Keratinocyte (primary cell): ENCODE measurements around the gene UNC13A. TPM values are rescaled to one million over a fixed set of nuclear protein-coding genes. Genes with fewer than 3 reads are reported as not detected.

ENCODE experiments used
- DNase-seq: peaks from one replicate; pipeline ENCODE4 v3.0.0-alpha.2; 2011; ENCODE audit warnings: low read depth, missing footprints, low spot score
- FAIRE-seq: peaks from 2 replicates; lab custom pipeline; 2011; peaks lifted over from hg19 to GRCh38; lab: Jason Lieb, UNC
- H2AFZ ChIP-seq: 2 replicates; pipeline ENCODE4 v1.6.0; 2012; ENCODE audit warnings: low read length, control low read depth, inconsistent platforms; ENCODE audit not compliant: control insufficient read depth
- H3K27ac ChIP-seq: 2 replicates; pipeline ENCODE4 v1.5.1; 2011; ENCODE audit warnings: low read length; ENCODE audit not compliant: control insufficient read depth, insufficient read depth
- H3K27me3 ChIP-seq: 3 replicates; pipeline ENCODE4 v1.6.0; 2011; ENCODE audit warnings: low read length; ENCODE audit not compliant: control insufficient read depth, insufficient read depth; ENCODE audit errors: extremely low read depth
- H3K36me3 ChIP-seq, 2 experiments: 2 replicates in 1 of 2; 3 replicates in 1 of 2; pipeline ENCODE4 v1.5.1; 2011; ENCODE audit warnings: low read length in 2 of 2, mild to moderate bottlenecking in 1 of 2; ENCODE audit not compliant: control insufficient read depth in 2 of 2, insufficient read depth in 2 of 2; ENCODE audit errors: extremely low read depth in 1 of 2
- H3K4me1 ChIP-seq: 3 replicates; pipeline ENCODE4 v1.5.1; 2011; ENCODE audit warnings: low read length; ENCODE audit not compliant: control insufficient read depth, insufficient read depth; ENCODE audit errors: extremely low read depth
- H3K4me2 ChIP-seq: 3 replicates; pipeline ENCODE4 v1.6.0; 2011; ENCODE audit warnings: low read depth, low read length; ENCODE audit not compliant: control insufficient read depth, insufficient read depth; ENCODE audit errors: extremely low read depth
- H3K4me3 ChIP-seq, 3 experiments: fragments of 200-600 bp in 1 of 3; sonication (generic) in 1 of 3; 2 replicates in 2 of 3; 3 replicates in 1 of 3; pipeline ENCODE4 v1.5.1; 2011 to 2016; ENCODE audit warnings: low read length in 3 of 3, mild to moderate bottlenecking in 3 of 3, control low read depth in 2 of 3, inconsistent platforms in 1 of 3, low read depth in 1 of 3, mixed read lengths in 1 of 3, mixed run types in 1 of 3, moderate library complexity in 1 of 3; ENCODE audit not compliant: control insufficient read depth in 2 of 3, insufficient read depth in 2 of 3; ENCODE audit errors: extremely low read depth in 1 of 3
- H3K79me2 ChIP-seq: 2 replicates; pipeline ENCODE4 v1.6.0; 2012; ENCODE audit warnings: low read length; ENCODE audit not compliant: control insufficient read depth, insufficient read depth
- H3K9ac ChIP-seq: 3 replicates; pipeline ENCODE4 v1.6.0; 2011; ENCODE audit warnings: low read length; ENCODE audit not compliant: control insufficient read depth, insufficient read depth; ENCODE audit errors: extremely low read depth
- H3K9me1 ChIP-seq: 3 replicates; pipeline ENCODE4 v1.6.0; 2011; ENCODE audit warnings: low read length; ENCODE audit not compliant: control insufficient read depth, insufficient read depth; ENCODE audit errors: extremely low read depth
- H3K9me3 ChIP-seq: 2 replicates; pipeline ENCODE4 v1.5.1; 2012; ENCODE audit warnings: low read depth, low read length; ENCODE audit not compliant: control insufficient read depth
- H4K20me1 ChIP-seq: 3 replicates; pipeline ENCODE4 v1.6.0; 2011; ENCODE audit warnings: low read length; ENCODE audit not compliant: control insufficient read depth, insufficient read depth; ENCODE audit errors: extremely low read depth
- EZH2 ChIP-seq: IDR thresholded peaks from one replicate; pipeline ENCODE4 v1.6.1; 2012; ENCODE audit warnings: inconsistent platforms, mild to moderate bottlenecking, low read length, moderate library complexity
- dilution Hi-C: fragments of 300-500 bp; cut with MboI; formaldehyde crosslinking; loops from one replicate; pipeline ENCODE4 v1.7.0; 2020; ENCODE audit warnings: low sequenced_read_pairs; ENCODE audit not compliant: extremely low pct_ligation_motif_present
- polyA plus RNA-seq, 5 experiments: library from polyadenylated mRNA; depleted of rRNA in 3 of 5; stranded (reverse) in 3 of 5; stranded (forward) in 1 of 5; unstranded in 1 of 5; fragments of >200 nt; gene quantifications; 1 replicate in 1 of 5; 2 replicates in 3 of 5; 3 replicates in 1 of 5; pipeline versions ENCODE4 v1.2.1 to v1.2.3, GENCODE V29; 2011 to 2012; ENCODE audit warnings: missing spikeins in 2 of 5, low read depth in 1 of 5, low replicate concordance in 1 of 5
- TF ChIP-seq, protein P1 (sequence below), 3 experiments: IDR thresholded peaks in 1 of 3; conservative IDR thresholded peaks in 1 of 3; optimal IDR thresholded peaks in 1 of 3; 2 replicates in 2 of 3; 3 replicates in 1 of 3; pipeline versions ENCODE3 to v1.5.1; 2011; ENCODE audit warnings: low read length in 3 of 3, mild to moderate bottlenecking in 3 of 3, moderate library complexity in 2 of 3, control low read depth in 1 of 3, inconsistent platforms in 1 of 3; ENCODE audit not compliant: insufficient read depth in 2 of 3; ENCODE audit errors: extremely low read depth in 1 of 3

Gene UNC13A
- polyA plus RNA-seq, 1 donor (not counting 4 experiments of a cell fraction or from before 2014, with no cell fraction given), result under 0.01 TPM

DNA sequence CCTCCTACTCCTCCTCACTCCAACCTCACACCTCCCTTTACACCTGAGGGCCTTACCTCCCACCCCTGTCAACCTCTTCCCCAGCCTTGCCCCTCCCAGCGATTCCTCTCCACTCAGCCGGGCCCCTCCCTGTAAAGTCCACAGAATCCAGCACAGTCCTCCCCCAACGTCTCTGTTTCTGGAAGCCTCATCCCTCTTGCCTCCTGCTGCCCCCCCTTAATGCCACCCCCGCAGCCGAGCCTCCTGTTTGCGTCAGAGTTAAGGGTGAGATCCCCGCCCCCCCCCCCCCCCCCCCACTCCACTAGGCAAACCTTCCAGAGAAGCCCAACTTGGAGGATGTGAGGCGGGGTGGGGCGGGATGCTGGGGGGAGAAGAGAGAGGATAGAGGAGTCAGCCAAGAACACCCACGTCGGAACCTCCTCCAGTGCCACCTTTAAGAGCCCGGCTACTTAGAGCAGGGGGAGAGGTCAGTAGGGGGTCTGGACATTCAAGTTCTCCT lies 2.1 kb downstream of the UNC13A start:
- Histone ChIP-seq H3K9ac (no peak overlapping the region), H3K36me3 (no peaks in the 10 kb centered on the region), H3K4me3 (no peak overlapping the region), H4K20me1 (no peaks in the 10 kb centered on the region), H3K9me3 (no peaks in the 10 kb centered on the region), H3K4me1 (peaks cover 2% of the 10 kb centered on the region), H3K27ac (no peak overlapping the region), H3K79me2 (no peaks in the 10 kb centered on the region), H3K27me3 (peaks cover 34% of the 10 kb centered on the region), H3K4me2 (no peak overlapping the region), H2AFZ (no peak overlapping the region), H3K9me1 (no peaks in the 10 kb centered on the region)
- no peak for DNase-seq
- TF ChIP-seq, protein P1, sequence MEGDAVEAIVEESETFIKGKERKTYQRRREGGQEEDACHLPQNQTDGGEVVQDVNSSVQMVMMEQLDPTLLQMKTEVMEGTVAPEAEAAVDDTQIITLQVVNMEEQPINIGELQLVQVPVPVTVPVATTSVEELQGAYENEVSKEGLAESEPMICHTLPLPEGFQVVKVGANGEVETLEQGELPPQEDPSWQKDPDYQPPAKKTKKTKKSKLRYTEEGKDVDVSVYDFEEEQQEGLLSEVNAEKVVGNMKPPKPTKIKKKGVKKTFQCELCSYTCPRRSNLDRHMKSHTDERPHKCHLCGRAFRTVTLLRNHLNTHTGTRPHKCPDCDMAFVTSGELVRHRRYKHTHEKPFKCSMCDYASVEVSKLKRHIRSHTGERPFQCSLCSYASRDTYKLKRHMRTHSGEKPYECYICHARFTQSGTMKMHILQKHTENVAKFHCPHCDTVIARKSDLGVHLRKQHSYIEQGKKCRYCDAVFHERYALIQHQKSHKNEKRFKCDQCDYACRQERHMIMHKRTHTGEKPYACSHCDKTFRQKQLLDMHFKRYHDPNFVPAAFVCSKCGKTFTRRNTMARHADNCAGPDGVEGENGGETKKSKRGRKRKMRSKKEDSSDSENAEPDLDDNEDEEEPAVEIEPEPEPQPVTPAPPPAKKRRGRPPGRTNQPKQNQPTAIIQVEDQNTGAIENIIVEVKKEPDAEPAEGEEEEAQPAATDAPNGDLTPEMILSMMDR (optimal IDR thresholded peaks at IDR 0.05 in 1 of 3, IDR thresholded peaks at IDR 0.05 in 1 of 3, conservative IDR thresholded peaks at IDR 0.05 in 1 of 3; ENCODE audit: extremely low read depth in 1 of 3, insufficient read depth in 2 of 3, low read length in 3 of 3), result no peak
- TF ChIP-seq EZH2, result no peak
- FAIRE-seq, result no peak
- dilution Hi-C loops, result no loop called here

DNA sequence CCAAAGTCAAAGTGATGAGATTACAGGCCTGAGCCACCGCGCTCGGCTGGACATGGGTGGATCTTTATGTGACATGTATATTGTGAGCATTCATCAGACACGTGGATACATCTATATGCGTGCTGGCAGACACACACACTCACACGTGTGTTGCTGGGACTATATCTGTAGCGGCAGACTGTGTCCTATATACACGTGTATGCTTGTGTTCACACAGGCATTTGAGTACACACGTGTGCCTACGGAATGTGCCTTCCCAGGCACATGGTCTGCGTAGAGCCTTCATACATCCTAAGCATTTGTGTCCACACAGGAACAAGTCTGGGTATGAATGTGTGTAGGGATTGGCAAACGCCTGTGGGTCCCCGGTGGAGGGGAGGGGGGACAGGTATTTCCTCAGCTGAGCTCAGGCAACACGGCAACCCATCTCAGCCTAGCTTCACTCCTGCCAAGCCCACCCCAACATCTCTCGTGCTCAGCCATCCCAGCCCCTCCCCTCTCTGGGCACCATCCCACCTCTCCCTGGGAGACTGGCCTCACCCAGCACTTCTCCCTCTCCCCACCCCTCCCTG lies 2.6 kb downstream of the UNC13A start:
- DNase-seq (no peak), FAIRE-seq (no peak)
- Histone ChIP-seq H3K36me3 (no peaks in the 10 kb centered on the region), H2AFZ (no peak overlapping the region), H3K4me1 (peaks cover 2% of the 10 kb centered on the region), H3K4me2 (no peak overlapping the region), H4K20me1 (no peaks in the 10 kb centered on the region), H3K27me3 (peaks cover 36% of the 10 kb centered on the region), H3K9me3 (no peaks in the 10 kb centered on the region), H3K79me2 (no peaks in the 10 kb centered on the region), H3K27ac (no peak overlapping the region), H3K9ac (no peak overlapping the region), H3K9me1 (no peaks in the 10 kb centered on the region), H3K4me3 (no peak overlapping the region)
- dilution Hi-C loops, result no loop called here
- TF ChIP-seq, protein P1 (optimal IDR thresholded peaks at IDR 0.05 in 1 of 3, IDR thresholded peaks at IDR 0.05 in 1 of 3, conservative IDR thresholded peaks at IDR 0.05 in 1 of 3; ENCODE audit: extremely low read depth in 1 of 3, insufficient read depth in 2 of 3, low read length in 3 of 3), result no peak
- TF ChIP-seq EZH2, result peak; percentile 44
